Endodermal cell (in vitro differentiated cells): Measurements from ENCODE around the gene CORO1A. TPM values are rescaled to one million over a fixed set of nuclear protein-coding genes. Genes with fewer than 3 reads are reported as not detected.
A peak's percentile ranks its signal among the peaks of the same experiment; 100 is the strongest.
"Not testable (repeated sequence)": the region's sequence is repeated elsewhere in the genome, so short reads cannot be mapped to it uniquely, and the experiment has no call there.

Source experiments
- DNase-seq: peaks from one replicate; pipeline ENCODE4 v3.0.0-alpha.2; 2017
- H3K27ac ChIP-seq: 2 replicates; pipeline ENCODE4 v1.5.1; 2013; ENCODE audit warnings: mild to moderate bottlenecking, low read depth, low read length, moderate library complexity
- H3K27me3 ChIP-seq: 2 replicates; pipeline ENCODE4 v1.6.1; 2013; ENCODE audit warnings: mild to moderate bottlenecking, low read length, moderate library complexity; ENCODE audit not compliant: insufficient read depth, control insufficient read depth, poor library complexity, severe bottlenecking
- H3K36me3 ChIP-seq: 2 replicates; pipeline ENCODE4 v1.7.0; 2013; ENCODE audit warnings: mild to moderate bottlenecking, low read length, moderate library complexity; ENCODE audit not compliant: control insufficient read depth, insufficient read depth
- H3K4me1 ChIP-seq: one replicate; pipeline ENCODE4 v1.7.0; 2013; ENCODE audit warnings: low read length; ENCODE audit not compliant: control insufficient read depth, insufficient read depth
- H3K4me3 ChIP-seq: 2 replicates; pipeline ENCODE4 v1.5.1; 2013; ENCODE audit warnings: mild to moderate bottlenecking, low read length, moderate library complexity
- H3K9ac ChIP-seq: 2 replicates; pipeline ENCODE4 v1.6.1; 2013; ENCODE audit warnings: mild to moderate bottlenecking, low read length, moderate library complexity; ENCODE audit not compliant: poor library complexity, severe bottlenecking; ENCODE audit errors: extremely low read depth
- H3K9me3 ChIP-seq: 2 replicates; pipeline ENCODE4 v1.6.1; 2013; ENCODE audit warnings: mild to moderate bottlenecking, low read length, moderate library complexity; ENCODE audit not compliant: control insufficient read depth
- H3K27ac Mint-ChIP-seq: 2 replicates; pipeline ENCODE4 v1.8.0; 2020; ENCODE audit warnings: mixed read lengths
- H3K27me3 Mint-ChIP-seq: 2 replicates; pipeline ENCODE4 v1.8.0; 2021; ENCODE audit warnings: mild to moderate bottlenecking, mixed read lengths; ENCODE audit not compliant: insufficient read depth
- H3K36me3 Mint-ChIP-seq: 2 replicates; pipeline ENCODE4 v1.8.0; 2020; ENCODE audit warnings: low read depth, mixed read lengths
- H3K4me1 Mint-ChIP-seq: 2 replicates; pipeline ENCODE4 v1.8.0; 2020; ENCODE audit warnings: mixed read lengths
- H3K4me3 Mint-ChIP-seq: 2 replicates; pipeline ENCODE4 v1.8.0; 2020; ENCODE audit warnings: mild to moderate bottlenecking, moderate library complexity, mixed read lengths
- H3K9me3 Mint-ChIP-seq: 2 replicates; pipeline ENCODE4 v1.8.0; 2020; ENCODE audit warnings: mild to moderate bottlenecking, mixed read lengths
- CTCF ChIP-seq: fragments of 200-600 bp; sonication (generic); conservative IDR thresholded peaks from 2 replicates; pipeline ENCODE4 v1.5.0; 2021; ENCODE audit warnings: antibody characterized with exemption, mild to moderate bottlenecking
- WGBS, 2 experiments: methylation state at CpG; one replicate each; pipeline versions ENCODE4 v1.1.5 to v1.1.7; 2013; ENCODE audit warnings: missing lambda C conversion rate in 2 of 2, mixed read lengths in 1 of 2; ENCODE audit not compliant: insufficient coverage in 1 of 2, insufficient read length in 1 of 2; 5-methylcytosine and 5-hydroxymethylcytosine counted together
- total RNA-seq, 2 donors: library from RNA; stranded (reverse); fragmentation: NEBNext Ultra II Directional in 1 of 2; extraction: Animal tissue kit (Norgen Biotek cat#: 25700) in 1 of 2; gene quantifications; 2 replicates in 1 of 2; 3 replicates in 1 of 2; pipeline ENCODE4 v1.2.1, GENCODE V29; 2021

Gene CORO1A
- total RNA-seq, 2 donors from 2014 or later, result 0.93 to 2.1 TPM

- Histone ChIP-seq H3K4me1 (peaks cover 2% of the 10 kb centered on the region), H3K27ac (no peak overlapping the region), H3K4me3 (no peak overlapping the region), H3K27me3 (peaks cover 15% of the 10 kb centered on the region), H3K36me3 (no peaks in the 10 kb centered on the region), H3K9ac (no peak overlapping the region), H3K9me3 (no peaks in the 10 kb centered on the region)
- WGBS, 2 experiments, result 83 to 84% methylated on average over 26 to 36 of the region's 36 CpGs
- Mint-ChIP-seq H3K27ac (no peak overlapping the region), H3K36me3 (no peaks in the 10 kb centered on the region), H3K4me3 (no peak overlapping the region), H3K9me3 (no peaks in the 10 kb centered on the region), H3K4me1 (peaks cover 2% of the 10 kb centered on the region), H3K27me3 (peaks cover 21% of the 10 kb centered on the region)
- DNase-seq, result peak; percentile 93
- TF ChIP-seq CTCF, result peak; percentile 95
Measured at GRCh38 chr16:30186782-30187555, 3.6 kb downstream of the CORO1A start.

- Mint-ChIP-seq H3K36me3 (no peaks in the 10 kb centered on the region), H3K4me1 (peaks cover 2% of the 10 kb centered on the region), H3K27ac (no peak overlapping the region), H3K27me3 (peaks cover 16% of the 10 kb centered on the region), H3K4me3 (no peak overlapping the region), H3K9me3 (no peaks in the 10 kb centered on the region)
- Histone ChIP-seq H3K4me1 (peaks cover 1% of the 10 kb centered on the region), H3K9ac (no peak overlapping the region), H3K4me3 (no peak overlapping the region), H3K27me3 (peaks cover 9% of the 10 kb centered on the region), H3K36me3 (no peaks in the 10 kb centered on the region), H3K9me3 (no peaks in the 10 kb centered on the region), H3K27ac (no peak overlapping the region)
- no peak for TF ChIP-seq CTCF
- DNase-seq, result no peak
- 80 to 87% methylated on average over 3 to 5 of the region's 9 CpGs for WGBS, 2 experiments
Measured at GRCh38 chr16:30187556-30187865, 4.1 kb downstream of the CORO1A start.

- H3K9me3 Mint-ChIP-seq, result no peaks in the 10 kb centered on the region
- no peaks in the 10 kb centered on the region for H3K36me3 ChIP-seq
Measured at GRCh38 chr16:30187971-30188561, 4.7 kb downstream of the CORO1A start.

GRCh38 chr16:30191158-30191557, 7.8 kb downstream of the CORO1A start:
- not testable (repeated sequence) for DNase-seq, H3K36me3 Mint-ChIP-seq, H3K9me3 Mint-ChIP-seq, H3K4me1 Mint-ChIP-seq, H3K4me3 ChIP-seq, H3K27ac Mint-ChIP-seq, H3K9me3 ChIP-seq, H3K9ac ChIP-seq, H3K36me3 ChIP-seq, H3K27me3 ChIP-seq, H3K27me3 Mint-ChIP-seq, H3K4me3 Mint-ChIP-seq, H3K4me1 ChIP-seq, H3K27ac ChIP-seq
- no CpG with 5 or more reads among the region's 12 CpGs for WGBS, 2 experiments

More at GRCh38 chr16:30187971-30188561, 4.7 kb downstream of the CORO1A start:
- Mint-ChIP-seq H3K4me1 (peaks cover 2% of the 10 kb centered on the region), H3K27ac (no peak overlapping the region), H3K36me3 (no peaks in the 10 kb centered on the region), H3K4me3 (no peak overlapping the region), H3K27me3 (peaks cover 14% of the 10 kb centered on the region)
- peaks cover 8% of the 10 kb centered on the region for H3K27me3 ChIP-seq
- DNase-seq, result no peak
- no peaks in the 10 kb centered on the region for H3K9me3 ChIP-seq
- no peak overlapping the region for H3K9ac ChIP-seq
- 91 to 97% methylated on average over 10 to 21 of the region's 23 CpGs for WGBS, 2 experiments
- TF ChIP-seq CTCF, result no peak
- no peaks in the 10 kb centered on the region for H3K4me1 ChIP-seq
- no peak overlapping the region for H3K4me3 ChIP-seq
- no peak overlapping the region for H3K27ac ChIP-seq

GRCh38 chr16:30193098-30193497, 9.7 kb downstream of the CORO1A start:
- no CpG with 5 or more reads among the region's 21 CpGs for WGBS, 2 experiments
- H3K4me1 Mint-ChIP-seq, H3K4me3 Mint-ChIP-seq, H3K27ac ChIP-seq, H3K9ac ChIP-seq, H3K9me3 ChIP-seq, H3K27me3 Mint-ChIP-seq, H3K36me3 ChIP-seq, H3K9me3 Mint-ChIP-seq, H3K4me3 ChIP-seq, DNase-seq, H3K27me3 ChIP-seq, H3K4me1 ChIP-seq, H3K36me3 Mint-ChIP-seq, H3K27ac Mint-ChIP-seq: not testable (repeated sequence)
